PC-9 (cell line): ENCODE results near the gene ANKRD17. TPM values are rescaled to one million over a fixed set of nuclear protein-coding genes. Genes with fewer than 3 reads are reported as not detected.

ENCODE experiments used
- BruUV-seq: library from RNA; stranded (reverse); fragments of 400-500 nt; replicated peaks from 2 replicates; lab custom pipeline; 2021; lab: Mats Ljungman, UMichigan
- CTCF ChIA-PET: fragments of 300-600 bp; sonication (Branson Sonifier 250); formaldehyde crosslinking; loops from one replicate; lab custom pipeline; 2022; ENCODE audit warnings: antibody characterized with exemption; lab: Charles Lee
- POLR2A ChIA-PET: fragments of 300-600 bp; sonication (Branson Sonifier 250); formaldehyde crosslinking; loops from one replicate; lab custom pipeline; 2022; ENCODE audit warnings: antibody characterized with exemption; ENCODE audit not compliant: unreplicated experiment; lab: Charles Lee
- DNase-seq, 2 experiments: peaks; one replicate each; pipeline versions ENCODE4 v3.0.0 to v3.0.0-alpha.2; 2015 to 2022; ENCODE audit warnings: mixed read lengths in 1 of 2
- H2AFZ ChIP-seq: fragments of 200-600 bp; sonication (generic); 2 replicates; pipeline ENCODE4 v1.8.1; 2017; ENCODE audit warnings: antibody characterized with exemption
- H3F3A ChIP-seq: fragments of 200-600 bp; sonication (generic); 2 replicates; pipeline ENCODE4 v1.8.1; 2017; ENCODE audit warnings: antibody characterized with exemption, mild to moderate bottlenecking, low read depth; ENCODE audit not compliant: insufficient read depth
- H3K27ac ChIP-seq: fragments of 200-600 bp; sonication (generic); 2 replicates; pipeline ENCODE4 v1.6.1; 2016; ENCODE audit warnings: mixed run types
- H3K27me3 ChIP-seq: fragments of 200-600 bp; sonication (generic); 2 replicates; pipeline ENCODE4 v1.6.1; 2016; ENCODE audit warnings: low read depth, mixed run types; ENCODE audit not compliant: insufficient read depth
- H3K36me3 ChIP-seq: fragments of 200-600 bp; sonication (generic); 2 replicates; pipeline ENCODE4 v1.6.1; 2016; ENCODE audit warnings: low read depth, mixed run types
- H3K4me1 ChIP-seq: fragments of 200-600 bp; sonication (generic); replicated peaks from 2 replicates; pipeline ENCODE4 v1.6.1; 2016; ENCODE audit warnings: mixed run types; ENCODE audit not compliant: insufficient read depth
- H3K4me2 ChIP-seq: fragments of 200-600 bp; sonication (generic); 2 replicates; pipeline ENCODE4 v1.6.1; 2017; ENCODE audit warnings: mixed run types
- H3K4me3 ChIP-seq: fragments of 200-600 bp; sonication (generic); 2 replicates; pipeline ENCODE4 v1.6.1; 2016; ENCODE audit warnings: mixed run types
- H3K79me2 ChIP-seq: fragments of 200-600 bp; sonication (generic); 2 replicates; pipeline ENCODE4 v1.6.1; 2017; ENCODE audit warnings: low read depth, mixed run types
- H3K9me2 ChIP-seq: fragments of 200-600 bp; sonication (generic); 2 replicates; pipeline ENCODE4 v1.8.1; 2017; ENCODE audit warnings: mild to moderate bottlenecking; ENCODE audit not compliant: insufficient read depth
- H3K9me3 ChIP-seq: fragments of 200-600 bp; sonication (generic); 2 replicates; pipeline ENCODE4 v1.8.1; 2016; ENCODE audit warnings: low read depth; ENCODE audit not compliant: insufficient read depth
- H4K20me1 ChIP-seq: fragments of 200-600 bp; sonication (generic); 2 replicates; pipeline ENCODE4 v1.8.1; 2017; ENCODE audit not compliant: insufficient read depth
- CTCF ChIP-seq: fragments of 200-600 bp; sonication (generic); conservative IDR thresholded peaks from 2 replicates; pipeline ENCODE4 v1.6.1; 2017; ENCODE audit warnings: mixed run types, antibody characterized with exemption, mild to moderate bottlenecking, moderate library complexity
- EZH2 ChIP-seq: fragments of 200-600 bp; sonication (generic); IDR thresholded peaks from 2 replicates; pipeline ENCODE4 v1.8.0; 2017; ENCODE audit warnings: antibody characterized with exemption, low read depth
- intact Hi-C: fragments of 100-400 bp; cut with micrococcal nuclease; formaldehyde crosslinking; loops from one replicate; pipeline ENCODE4 v1.10.0; 2022; ENCODE audit not compliant: unreplicated experiment
- total RNA-seq: library from RNA; stranded (reverse); gene quantifications from 2 replicates; pipeline ENCODE4 v1.2.3, GENCODE V29; 2021

Gene ANKRD17
- total RNA-seq, 1 experiment from 2014 or later = 37.9 TPM

GRCh38 chr4:73139245-73139644 is 119.4 kb downstream of the ANKRD17 start:
- no peaks in the 10 kb centered on the region for H3K4me1 ChIP-seq
- H4K20me1 ChIP-seq = peaks cover 10% of the 10 kb centered on the region; the same call in 1 of the 2 replicates
- no peaks in the 10 kb centered on the region for H3K79me2 ChIP-seq
- no peak overlapping the region for H2AFZ ChIP-seq
- no peaks in the 10 kb centered on the region for H3K9me2 ChIP-seq
- intact Hi-C loops = loop anchor here (5.0 kb wide), 1 partner anchor 173 kb away; no protein-coding TSS in a partner anchor
- DNase-seq = no peak
- CTCF ChIA-PET = no interaction called here
- no peak overlapping the region for H3K27ac ChIP-seq
- no peaks in the 10 kb centered on the region for H3K9me3 ChIP-seq
- no TSS peak for BruUV-seq
- H3K4me3 ChIP-seq = no peak overlapping the region
- POLR2A ChIA-PET = interaction anchor here (0.6 kb wide), 1 partner anchor 363 kb away, joined by 7 read pairs; no protein-coding TSS in a partner anchor
- TF ChIP-seq CTCF = no peak
- H3K27me3 ChIP-seq = no peaks in the 10 kb centered on the region
- H3K4me2 ChIP-seq = no peak overlapping the region
- no peaks in the 10 kb centered on the region for H3F3A ChIP-seq
- peaks cover 21% of the 10 kb centered on the region for H3K36me3 ChIP-seq

- ChIA-PET CTCF (no interaction called here), POLR2A (no interaction called here)
- Histone ChIP-seq H2AFZ (no peak overlapping the region), H3K27me3 (no peaks in the 10 kb centered on the region), H3K79me2 (no peaks in the 10 kb centered on the region), H3K27ac (no peak overlapping the region), H3F3A (no peaks in the 10 kb centered on the region), H3K4me1 (no peaks in the 10 kb centered on the region), H3K9me3 (no peaks in the 10 kb centered on the region), H3K9me2 (no peaks in the 10 kb centered on the region), H3K4me2 (no peak overlapping the region), H3K36me3 (peaks cover 20% of the 10 kb centered on the region), H4K20me1 (no peaks in the 10 kb centered on the region), H3K4me3 (no peak overlapping the region)
- intact Hi-C loops = loop anchor here (5.0 kb wide), 1 partner anchor 175 kb away; no protein-coding TSS in a partner anchor
- no peak for DNase-seq
- no TSS peak for BruUV-seq
- no peak for TF ChIP-seq CTCF
- no peak for TF ChIP-seq EZH2
Observed at GRCh38 chr4:73137121-73137520, 121.5 kb downstream of the ANKRD17 start.

GRCh38 chr4:73133784-73134183 is 124.8 kb downstream of the ANKRD17 start:
- no peak overlapping the region for H3K4me3 ChIP-seq
- H4K20me1 ChIP-seq = no peaks in the 10 kb centered on the region
- no peaks in the 10 kb centered on the region for H3K9me2 ChIP-seq
- intact Hi-C loops = no loop called here
- no peaks in the 10 kb centered on the region for H3K79me2 ChIP-seq
- 0 out of 2 replicates have a peak, but pooled peaks cover 5% of the 10 kb centered on the region for H3K36me3 ChIP-seq
- ChIA-PET CTCF (no interaction called here), POLR2A (no interaction called here)
- H3K9me3 ChIP-seq = no peaks in the 10 kb centered on the region
- no peak overlapping the region for H3K4me2 ChIP-seq
- H3K27me3 ChIP-seq = no peaks in the 10 kb centered on the region
- no peak overlapping the region for H3K27ac ChIP-seq
- TF ChIP-seq EZH2 (no peak), CTCF (no peak)
- DNase-seq = no peak
- no peak overlapping the region for H2AFZ ChIP-seq
- H3F3A ChIP-seq = no peaks in the 10 kb centered on the region
- BruUV-seq = no TSS peak
- no peaks in the 10 kb centered on the region for H3K4me1 ChIP-seq
